T1000 (cell line): ENCODE results near the gene ABCB11.

Experiments
- DNase-seq: peaks from one replicate; lab custom pipeline; 2025; ENCODE audit warnings: mixed read lengths; lab: John Stamatoyannopoulos, UW

Gene ABCB11

DNA sequence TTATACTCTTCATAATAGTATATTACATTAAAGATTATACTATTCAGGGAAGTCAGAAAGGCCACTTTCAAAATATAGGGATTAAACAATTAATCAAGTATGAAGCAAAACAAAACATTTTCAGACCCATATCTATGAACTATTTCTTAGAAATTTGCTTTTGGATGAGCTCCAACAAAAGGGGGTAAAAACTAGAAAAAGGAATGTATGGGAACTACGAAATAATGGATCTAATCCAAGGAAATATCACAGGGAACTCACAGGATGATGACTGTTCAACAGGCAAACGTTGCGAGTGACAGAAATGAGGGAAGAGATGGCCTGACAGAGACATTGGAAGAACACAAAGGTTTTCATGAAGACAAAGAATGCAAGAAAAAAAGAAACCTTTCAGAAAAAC is 102.1 kb downstream of the ABCB11 start:
- no peak for DNase-seq

GRCh38 chr2:168928113-168928831 is 102.9 kb downstream of the ABCB11 start:
- no peak for DNase-seq

GRCh38 chr2:168926621-168927386 is 104.3 kb downstream of the ABCB11 start:
- DNase-seq: no peak

DNA sequence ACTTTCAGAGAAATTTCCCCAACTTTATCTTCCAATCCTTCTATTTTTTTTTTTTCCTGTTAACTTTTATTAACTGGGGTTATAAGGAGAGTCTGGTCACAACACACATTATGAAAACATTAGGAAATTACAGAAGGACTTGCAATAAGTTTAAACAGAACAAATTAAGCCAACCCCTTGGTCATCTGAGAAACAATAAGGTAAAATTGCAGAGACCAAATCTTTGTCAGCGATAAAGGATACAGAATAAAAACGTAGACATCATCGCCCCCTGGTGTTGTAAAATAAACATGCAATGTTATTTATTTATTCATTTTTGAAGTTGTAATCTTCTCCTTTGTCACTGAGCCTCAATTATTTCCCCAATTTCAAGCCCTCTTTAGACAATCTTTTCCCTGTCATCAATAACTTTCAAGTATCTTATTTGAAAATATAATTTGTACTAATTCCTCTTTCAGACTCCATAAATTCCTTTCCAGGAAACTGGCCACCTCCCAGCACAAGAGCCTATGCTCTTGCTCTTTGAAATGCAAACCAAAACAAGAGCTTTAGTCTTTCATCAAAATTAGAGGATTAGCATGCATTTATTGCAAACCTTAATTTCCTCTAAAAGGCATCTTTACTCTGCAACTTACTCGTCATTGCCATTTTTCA is 110.5 kb downstream of the ABCB11 start:
- DNase-seq: no peak

DNA sequence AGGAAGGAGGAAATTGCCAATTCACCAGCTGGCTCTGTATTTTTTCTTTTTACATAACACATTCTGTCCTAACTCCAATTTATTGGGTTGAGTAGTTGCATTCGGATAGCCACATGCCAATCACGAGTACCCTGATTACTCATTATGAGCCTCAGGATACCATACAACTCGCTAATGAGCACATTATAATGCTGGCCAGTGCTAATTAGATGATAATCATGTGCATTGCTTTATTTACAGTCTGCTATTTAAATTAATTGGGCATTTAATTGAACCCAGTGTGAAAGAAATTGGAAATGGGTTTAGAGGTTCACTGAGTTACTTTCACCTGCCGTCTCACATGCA is 114.8 kb downstream of the ABCB11 start:
- DNase-seq: no peak

GRCh38 chr2:168915441-168916330 is 115.4 kb downstream of the ABCB11 start:
- no peak for DNase-seq

DNA sequence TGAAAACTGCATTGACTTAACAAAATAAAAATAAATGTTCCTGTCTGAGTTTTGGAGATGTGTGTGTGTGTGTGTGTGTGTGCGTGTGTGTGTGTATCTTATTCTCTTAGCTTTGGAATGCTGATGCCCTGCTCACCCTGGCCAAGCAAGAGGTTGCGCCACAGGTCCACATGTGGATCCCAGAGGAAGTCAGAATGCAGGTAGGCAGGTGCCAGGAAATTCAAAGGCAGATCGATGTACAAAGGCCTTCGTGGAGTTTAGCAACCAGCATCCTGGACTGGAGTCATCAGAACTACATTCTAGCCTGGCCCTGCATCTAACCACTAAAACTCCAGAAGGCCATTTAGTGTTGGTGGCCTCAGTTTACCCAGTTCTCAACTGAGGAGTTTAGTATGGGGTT is 117.6 kb downstream of the ABCB11 start:
- DNase-seq: no peak

DNA sequence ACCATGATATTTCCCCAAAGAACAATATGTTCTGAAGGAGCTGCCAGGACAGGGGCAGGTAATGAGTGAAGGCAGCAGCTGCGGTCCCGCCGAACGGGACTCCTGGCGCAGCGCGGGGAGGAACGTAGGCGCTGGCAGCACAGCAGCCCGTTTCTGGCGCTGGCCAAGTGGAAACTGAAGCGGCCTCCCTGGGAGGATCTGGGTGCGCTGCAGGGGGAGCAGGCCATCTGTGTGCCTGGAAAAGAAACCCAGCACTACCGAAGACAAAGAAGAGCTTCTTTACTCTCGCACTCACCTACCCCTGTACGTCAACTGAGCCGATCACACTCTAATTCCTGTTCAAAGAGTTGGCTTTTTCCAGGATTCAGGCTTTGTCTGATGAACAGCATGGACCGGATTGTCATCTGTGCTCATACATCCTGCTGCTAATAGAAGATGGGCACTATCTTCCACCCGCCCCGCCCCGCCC is 118.2 kb downstream of the ABCB11 start:
- no peak for DNase-seq

DNA sequence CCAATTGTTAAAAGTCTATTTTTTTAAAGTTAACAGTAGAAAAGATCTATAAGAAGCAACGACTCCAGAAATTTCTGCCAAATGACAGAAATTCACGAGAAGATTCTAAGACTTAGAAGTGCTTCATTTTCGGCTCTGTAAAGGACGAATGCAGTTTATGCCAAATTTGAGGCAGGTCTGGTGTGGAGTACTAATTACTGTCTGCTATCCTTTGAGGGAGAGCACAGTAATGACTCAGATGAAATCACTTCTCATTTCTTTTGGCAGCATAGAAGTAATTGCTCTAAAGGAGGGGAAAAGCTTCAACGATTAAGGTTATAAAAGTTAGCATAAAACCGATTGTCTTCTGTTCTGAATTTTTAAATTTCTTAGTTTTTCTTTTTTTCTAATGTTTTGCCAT is 118.7 kb downstream of the ABCB11 start:
- no peak for DNase-seq

- DNase-seq: no peak
Measured at GRCh38 chr2:168910330-168910729, 120.8 kb downstream of the ABCB11 start.

- no peak for DNase-seq
Measured at GRCh38 chr2:168907940-168908662, 123.0 kb downstream of the ABCB11 start.

GRCh38 chr2:168904358-168904757 is 126.8 kb downstream of the ABCB11 start:
- DNase-seq: no peak

GRCh38 chr2:168903888-168904287 is 127.2 kb downstream of the ABCB11 start:
- no peak for DNase-seq

- DNase-seq: no peak
Measured at GRCh38 chr2:168901003-168901402, 130.1 kb downstream of the ABCB11 start, which contains the start of gene G6PC2. G6PC2 (plus strand) TSS chr2:168901291; CDS start chr2:168901332, 41 bp downstream.

- no peak for DNase-seq
Measured at GRCh38 chr2:168897449-168897848, 133.7 kb downstream of the ABCB11 start.

GRCh38 chr2:168896783-168897182 is 134.3 kb downstream of the ABCB11 start:
- no peak for DNase-seq

DNA sequence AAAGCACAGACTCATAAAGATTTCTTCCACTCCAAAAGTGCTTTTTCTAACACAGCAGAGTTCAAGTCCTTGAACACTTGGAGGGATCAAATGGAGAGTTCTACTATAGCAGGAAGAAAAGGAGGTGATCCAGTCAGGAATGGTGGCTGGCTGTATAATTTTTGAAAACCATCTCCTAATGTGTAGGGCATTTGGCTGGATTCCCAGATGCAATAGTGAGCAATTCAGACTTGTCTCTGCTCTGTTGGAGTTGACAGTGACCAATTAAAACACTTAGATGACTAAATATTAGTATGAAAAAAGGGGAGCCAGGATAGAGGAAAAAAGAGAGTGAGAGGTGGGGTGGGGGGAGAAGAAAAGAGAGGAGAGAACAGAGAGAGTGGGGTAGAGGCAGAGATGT is 135.4 kb downstream of the ABCB11 start:
- no peak for DNase-seq

DNA sequence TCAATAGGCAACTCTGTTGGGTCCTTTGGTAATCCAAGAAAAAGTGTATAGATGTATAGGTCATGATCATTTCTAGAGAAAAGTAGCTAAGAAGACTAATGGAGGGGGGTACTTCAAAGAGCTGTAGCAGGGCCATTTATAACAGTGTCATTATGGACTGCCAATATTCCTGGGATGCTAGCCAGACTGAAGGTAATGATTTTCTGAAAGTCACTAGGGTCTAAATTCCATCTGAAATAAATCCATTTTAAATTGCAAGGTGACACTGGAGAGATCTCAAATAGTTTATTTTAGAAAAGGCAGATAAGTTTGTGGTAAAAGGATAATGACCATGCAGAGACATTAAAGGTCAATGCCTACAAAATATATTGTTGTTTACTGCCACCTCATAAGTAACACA is 136.4 kb downstream of the ABCB11 start:
- DNase-seq: no peak

- DNase-seq: no peak
Measured at GRCh38 chr2:168894101-168894500, 137.0 kb downstream of the ABCB11 start.

GRCh38 chr2:168892327-168892726 is 138.8 kb downstream of the ABCB11 start:
- DNase-seq: no peak
